GM12873 (cell line): ENCODE results near the gene CHN2.

Source experiments
- TF ChIP-seq, protein P1 (sequence below): IDR thresholded peaks from 2 replicates; pipeline ENCODE4 v1.5.1; 2012; ENCODE audit warnings: low read depth, mild to moderate bottlenecking, moderate library complexity, low read length, control low read depth; ENCODE audit not compliant: insufficient read depth; ENCODE audit errors: missing control alignments

Gene CHN2

DNA sequence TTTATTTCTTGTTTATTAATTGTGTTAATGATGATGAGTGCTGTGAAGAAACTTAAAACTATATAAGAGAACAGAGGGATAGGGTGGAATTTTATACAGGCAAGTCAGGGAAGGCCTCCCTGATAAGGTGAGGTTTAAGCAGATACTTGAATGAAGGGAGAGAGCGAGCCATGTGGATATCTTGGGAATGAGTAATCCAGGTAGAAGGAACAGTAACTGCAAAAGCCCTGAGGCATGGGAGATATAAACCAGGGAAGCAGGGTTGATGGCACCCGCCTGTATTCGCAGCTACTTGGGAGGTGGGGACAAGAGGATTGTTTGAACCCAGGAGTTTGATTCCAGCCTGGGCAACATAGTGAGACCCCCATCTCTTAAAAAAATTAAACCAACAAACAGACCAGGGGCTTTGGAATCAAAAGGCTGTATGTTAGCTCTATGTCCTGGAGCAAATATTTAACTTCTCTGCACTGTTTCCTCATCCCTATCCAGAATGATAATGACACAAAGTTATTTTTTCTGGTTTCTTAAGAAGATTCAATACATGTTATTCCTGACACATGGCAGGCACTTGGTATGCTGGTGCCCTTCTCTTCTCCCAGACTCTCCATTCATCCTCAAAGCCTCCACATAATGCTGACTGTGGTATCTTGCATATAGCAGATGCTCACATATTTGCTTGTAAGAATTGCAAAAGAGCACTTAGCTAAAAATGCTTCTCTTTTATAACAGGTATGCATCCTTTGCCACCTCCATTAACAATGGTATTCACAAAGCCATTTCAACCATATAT lies 169.3 kb downstream of the CHN2 start:
- TF ChIP-seq, protein P1, sequence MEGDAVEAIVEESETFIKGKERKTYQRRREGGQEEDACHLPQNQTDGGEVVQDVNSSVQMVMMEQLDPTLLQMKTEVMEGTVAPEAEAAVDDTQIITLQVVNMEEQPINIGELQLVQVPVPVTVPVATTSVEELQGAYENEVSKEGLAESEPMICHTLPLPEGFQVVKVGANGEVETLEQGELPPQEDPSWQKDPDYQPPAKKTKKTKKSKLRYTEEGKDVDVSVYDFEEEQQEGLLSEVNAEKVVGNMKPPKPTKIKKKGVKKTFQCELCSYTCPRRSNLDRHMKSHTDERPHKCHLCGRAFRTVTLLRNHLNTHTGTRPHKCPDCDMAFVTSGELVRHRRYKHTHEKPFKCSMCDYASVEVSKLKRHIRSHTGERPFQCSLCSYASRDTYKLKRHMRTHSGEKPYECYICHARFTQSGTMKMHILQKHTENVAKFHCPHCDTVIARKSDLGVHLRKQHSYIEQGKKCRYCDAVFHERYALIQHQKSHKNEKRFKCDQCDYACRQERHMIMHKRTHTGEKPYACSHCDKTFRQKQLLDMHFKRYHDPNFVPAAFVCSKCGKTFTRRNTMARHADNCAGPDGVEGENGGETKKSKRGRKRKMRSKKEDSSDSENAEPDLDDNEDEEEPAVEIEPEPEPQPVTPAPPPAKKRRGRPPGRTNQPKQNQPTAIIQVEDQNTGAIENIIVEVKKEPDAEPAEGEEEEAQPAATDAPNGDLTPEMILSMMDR = no peak

DNA sequence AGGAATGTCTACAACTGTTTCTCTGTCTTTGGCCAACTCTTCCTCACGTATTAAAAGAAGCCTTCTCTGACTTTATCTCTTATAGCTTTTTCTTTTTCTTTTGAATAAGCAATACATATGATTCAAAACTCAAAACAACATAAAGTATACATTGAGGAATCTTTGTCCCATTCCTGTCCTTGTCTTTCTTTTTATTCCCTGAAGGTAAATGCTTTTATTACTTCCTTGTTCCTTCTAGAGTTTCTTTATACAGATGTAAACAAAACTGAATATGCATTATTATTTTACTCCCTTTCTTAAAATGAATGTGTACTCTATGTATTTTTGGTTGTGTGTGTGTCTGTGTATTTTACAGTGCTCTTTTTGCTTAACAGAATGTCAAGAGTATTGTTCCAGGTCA lies 170.1 kb downstream of the CHN2 start:
- TF ChIP-seq, protein P1 = no peak

DNA sequence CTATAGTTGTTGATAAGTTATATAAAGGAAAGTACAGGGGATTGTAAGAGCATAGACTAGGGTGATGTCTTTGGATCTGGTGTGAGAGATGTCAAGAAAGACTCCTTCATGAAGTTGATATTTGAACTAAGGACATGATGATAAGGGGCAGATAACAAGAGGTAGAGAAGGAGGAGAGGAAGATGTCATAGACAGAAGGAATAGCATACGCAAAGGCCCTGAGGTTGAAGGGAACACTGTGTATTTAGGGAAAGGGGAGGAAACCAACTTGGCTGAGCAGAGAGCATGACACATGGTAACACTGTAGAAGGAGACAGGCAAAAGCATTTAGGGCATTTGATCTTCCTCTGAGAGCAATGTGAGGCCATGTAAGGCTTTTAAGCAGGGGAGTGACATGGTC lies 170.8 kb downstream of the CHN2 start:
- TF ChIP-seq, protein P1 = no peak

DNA sequence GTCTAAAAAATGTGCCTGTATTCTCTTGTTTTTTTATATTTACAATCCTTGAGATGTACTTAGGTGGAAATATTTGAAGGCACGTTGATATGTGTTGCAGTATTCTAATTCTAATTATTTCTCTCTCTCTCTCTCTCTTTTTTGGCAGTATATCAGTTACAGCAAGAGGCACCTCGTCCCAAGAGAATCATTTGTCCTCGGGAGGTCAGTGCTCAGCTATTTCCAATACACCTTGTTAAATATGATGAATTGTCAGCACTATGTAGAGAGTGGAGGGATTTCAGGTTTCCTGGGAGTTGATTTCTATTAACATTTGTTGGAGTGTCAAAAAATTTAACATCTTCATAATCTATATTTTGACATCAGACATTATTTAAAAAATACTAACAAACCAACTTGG lies 173.2 kb downstream of the CHN2 start:
- TF ChIP-seq, protein P1 = no peak

DNA sequence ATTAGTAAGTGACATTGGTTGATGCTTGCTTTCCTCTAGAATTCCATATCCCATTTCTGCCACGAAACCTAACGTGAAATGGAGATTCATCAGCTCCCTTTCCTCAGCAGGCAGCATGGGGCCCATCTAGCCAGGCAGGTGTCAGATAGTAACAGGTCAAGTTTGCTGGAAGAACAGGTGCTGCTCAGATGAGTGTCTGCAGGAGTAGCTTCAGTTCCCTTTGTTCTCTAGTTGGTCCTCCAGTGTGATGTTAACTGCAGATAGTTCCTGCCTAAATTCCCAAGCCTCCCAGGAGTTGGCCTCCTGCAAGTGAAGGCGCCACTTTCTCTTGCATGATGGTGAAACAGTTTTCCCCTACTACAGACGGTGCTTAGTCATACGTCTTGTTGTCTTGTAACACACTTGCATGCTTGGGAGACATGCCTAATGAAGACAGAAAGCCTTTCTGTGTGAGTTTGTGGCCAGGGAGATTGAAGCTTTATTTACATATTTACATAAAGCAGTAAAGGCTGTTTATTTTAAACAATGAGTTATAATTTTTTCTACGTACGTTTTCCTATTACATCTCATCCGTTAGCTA lies 175.4 kb downstream of the CHN2 start:
- TF ChIP-seq, protein P1 = no peak

DNA sequence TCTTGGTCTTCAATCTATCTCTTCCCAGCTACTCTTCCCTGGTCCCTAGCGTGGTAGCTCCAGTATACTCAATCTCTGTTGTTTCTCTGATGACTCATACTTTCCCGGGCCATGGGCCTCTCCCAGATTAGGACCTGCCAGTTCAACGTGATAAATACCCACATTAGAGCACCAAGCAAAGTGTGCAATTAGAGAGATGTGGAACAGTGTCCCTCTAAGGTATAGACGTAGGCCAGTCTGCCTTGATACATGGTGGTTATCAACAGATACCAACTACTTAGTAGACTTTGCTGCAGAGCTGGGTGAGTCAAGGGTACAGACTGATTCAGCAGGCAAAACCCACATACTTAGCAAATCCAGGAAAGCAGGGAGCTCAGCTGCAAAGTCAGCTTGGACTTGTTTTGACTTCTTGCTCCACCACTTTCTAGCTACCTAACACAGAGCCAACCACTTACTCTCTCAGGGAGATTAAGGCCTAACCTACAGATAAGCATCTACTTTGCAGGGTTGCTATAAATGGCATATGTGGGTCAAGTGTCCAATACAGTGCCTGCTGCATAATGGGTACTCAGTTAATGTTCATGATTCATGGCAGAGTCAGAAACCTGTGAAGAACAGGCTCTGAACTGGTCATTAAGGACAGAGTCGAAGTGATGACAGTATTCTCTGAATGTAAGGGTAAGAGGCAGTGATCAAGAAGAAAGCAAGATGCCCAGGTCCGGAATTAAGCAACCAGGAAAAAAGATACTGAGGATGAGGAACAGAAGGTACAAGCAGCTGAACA lies 176.1 kb downstream of the CHN2 start:
- TF ChIP-seq, protein P1 = no peak

DNA sequence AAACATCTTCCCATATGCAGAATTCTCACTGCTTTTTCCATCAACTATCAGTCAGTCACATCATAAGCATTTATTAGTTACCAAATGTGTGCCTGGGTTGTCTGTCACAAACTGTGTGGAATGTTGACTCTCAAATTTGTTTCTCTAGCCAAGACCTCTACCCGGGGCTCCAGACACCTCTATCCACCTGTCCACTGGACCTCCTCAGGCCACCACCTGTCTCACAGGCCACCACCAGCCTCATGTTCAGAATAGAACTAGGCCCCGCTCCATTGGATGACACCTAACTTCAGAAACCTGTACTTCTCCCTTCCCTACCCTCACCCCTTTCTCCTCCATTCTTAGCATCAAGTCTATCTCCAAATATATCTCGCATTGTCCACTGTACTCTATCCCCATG lies 176.9 kb downstream of the CHN2 start:
- TF ChIP-seq, protein P1 = no peak
